ENCODE measurements around the gene GPA33.

GRCh38 chr1:167099851-167100250 lies 9.7 kb upstream of the GPA33 start:
- TF ChIP-seq, protein P1, sequence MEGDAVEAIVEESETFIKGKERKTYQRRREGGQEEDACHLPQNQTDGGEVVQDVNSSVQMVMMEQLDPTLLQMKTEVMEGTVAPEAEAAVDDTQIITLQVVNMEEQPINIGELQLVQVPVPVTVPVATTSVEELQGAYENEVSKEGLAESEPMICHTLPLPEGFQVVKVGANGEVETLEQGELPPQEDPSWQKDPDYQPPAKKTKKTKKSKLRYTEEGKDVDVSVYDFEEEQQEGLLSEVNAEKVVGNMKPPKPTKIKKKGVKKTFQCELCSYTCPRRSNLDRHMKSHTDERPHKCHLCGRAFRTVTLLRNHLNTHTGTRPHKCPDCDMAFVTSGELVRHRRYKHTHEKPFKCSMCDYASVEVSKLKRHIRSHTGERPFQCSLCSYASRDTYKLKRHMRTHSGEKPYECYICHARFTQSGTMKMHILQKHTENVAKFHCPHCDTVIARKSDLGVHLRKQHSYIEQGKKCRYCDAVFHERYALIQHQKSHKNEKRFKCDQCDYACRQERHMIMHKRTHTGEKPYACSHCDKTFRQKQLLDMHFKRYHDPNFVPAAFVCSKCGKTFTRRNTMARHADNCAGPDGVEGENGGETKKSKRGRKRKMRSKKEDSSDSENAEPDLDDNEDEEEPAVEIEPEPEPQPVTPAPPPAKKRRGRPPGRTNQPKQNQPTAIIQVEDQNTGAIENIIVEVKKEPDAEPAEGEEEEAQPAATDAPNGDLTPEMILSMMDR (IDR thresholded peaks at IDR 0.05): no peak
- TF ChIP-seq POLR2A (IDR thresholded peaks at IDR 0.05): no peak
